ENCODE measurements around the gene EFCAB11.

Gene EFCAB11, protein sequence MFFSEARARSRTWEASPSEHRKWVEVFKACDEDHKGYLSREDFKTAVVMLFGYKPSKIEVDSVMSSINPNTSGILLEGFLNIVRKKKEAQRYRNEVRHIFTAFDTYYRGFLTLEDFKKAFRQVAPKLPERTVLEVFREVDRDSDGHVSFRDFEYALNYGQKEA

DNA sequence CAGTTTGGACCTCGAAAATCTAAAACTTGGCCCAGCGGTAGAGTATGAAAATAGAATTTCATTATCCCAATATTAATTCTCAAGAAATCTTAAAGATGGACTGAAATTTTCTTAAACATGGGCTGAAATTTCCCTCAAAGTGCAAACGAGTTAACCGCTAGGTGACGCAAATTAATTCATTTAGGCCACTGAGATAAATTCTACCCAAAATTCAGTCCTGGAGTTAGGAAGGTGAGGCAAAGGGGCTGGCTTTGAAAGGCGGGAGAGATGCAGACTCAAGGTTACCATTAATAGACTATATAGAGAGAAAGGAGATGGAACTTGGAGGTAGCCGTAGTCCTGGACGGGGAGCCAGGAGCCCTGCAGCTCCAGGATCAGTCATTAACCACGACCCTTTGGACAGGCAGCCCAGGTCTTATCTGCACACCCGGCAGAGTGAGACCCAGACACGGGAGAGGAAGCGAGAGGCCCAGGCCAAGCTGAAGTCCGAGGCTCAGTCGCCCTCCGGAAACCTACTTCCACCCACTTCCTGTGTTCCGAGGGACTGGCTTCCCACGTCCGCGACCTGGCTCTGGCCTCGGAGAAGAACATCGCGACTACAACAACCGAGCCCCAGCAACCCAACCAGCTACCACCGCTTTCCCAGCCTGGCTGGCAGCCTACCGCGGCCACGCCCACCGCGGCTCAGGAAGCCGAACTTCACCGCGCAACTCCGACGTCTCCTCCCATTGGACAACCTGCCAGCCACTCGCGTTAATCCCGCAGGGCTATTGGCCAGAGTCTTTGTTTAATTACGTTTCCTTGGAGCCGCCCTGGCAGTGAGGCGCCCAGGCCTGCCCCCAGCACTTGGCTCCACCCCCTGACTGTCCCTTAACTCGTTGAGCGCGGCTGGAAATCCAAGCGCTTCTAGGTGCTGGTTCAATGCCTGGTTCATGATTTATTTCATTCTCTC, at the start of gene EFCAB11:
Gene EFCAB11 (minus strand): TSS at position 661 of the 952 bp plus-strand sequence. CDS start 70 bp downstream, at position 591.
- peak within 1 kb of the TSS; percentile 86 for H3K4me3 ChIP-seq (ENCODE audit: low read depth, low read length)
- peak; percentile 65 for TF ChIP-seq POLR2A (IDR thresholded peaks at IDR 0.05; ENCODE audit: extremely low read depth, insufficient read length)
- TF ChIP-seq, protein P1, sequence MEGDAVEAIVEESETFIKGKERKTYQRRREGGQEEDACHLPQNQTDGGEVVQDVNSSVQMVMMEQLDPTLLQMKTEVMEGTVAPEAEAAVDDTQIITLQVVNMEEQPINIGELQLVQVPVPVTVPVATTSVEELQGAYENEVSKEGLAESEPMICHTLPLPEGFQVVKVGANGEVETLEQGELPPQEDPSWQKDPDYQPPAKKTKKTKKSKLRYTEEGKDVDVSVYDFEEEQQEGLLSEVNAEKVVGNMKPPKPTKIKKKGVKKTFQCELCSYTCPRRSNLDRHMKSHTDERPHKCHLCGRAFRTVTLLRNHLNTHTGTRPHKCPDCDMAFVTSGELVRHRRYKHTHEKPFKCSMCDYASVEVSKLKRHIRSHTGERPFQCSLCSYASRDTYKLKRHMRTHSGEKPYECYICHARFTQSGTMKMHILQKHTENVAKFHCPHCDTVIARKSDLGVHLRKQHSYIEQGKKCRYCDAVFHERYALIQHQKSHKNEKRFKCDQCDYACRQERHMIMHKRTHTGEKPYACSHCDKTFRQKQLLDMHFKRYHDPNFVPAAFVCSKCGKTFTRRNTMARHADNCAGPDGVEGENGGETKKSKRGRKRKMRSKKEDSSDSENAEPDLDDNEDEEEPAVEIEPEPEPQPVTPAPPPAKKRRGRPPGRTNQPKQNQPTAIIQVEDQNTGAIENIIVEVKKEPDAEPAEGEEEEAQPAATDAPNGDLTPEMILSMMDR (IDR thresholded peaks at IDR 0.05; ENCODE audit: low read depth, low read length) = no peak
- TF ChIP-seq MYC (IDR thresholded peaks at IDR 0.05; ENCODE audit: low read depth, low read length) = peak; percentile 29; the same call in 1 of the 2 replicates
- TF ChIP-seq, protein P2, sequence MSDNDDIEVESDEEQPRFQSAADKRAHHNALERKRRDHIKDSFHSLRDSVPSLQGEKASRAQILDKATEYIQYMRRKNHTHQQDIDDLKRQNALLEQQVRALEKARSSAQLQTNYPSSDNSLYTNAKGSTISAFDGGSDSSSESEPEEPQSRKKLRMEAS (IDR thresholded peaks at IDR 0.05; ENCODE audit: low read depth, low read length) = peak; percentile 46
- DNase-seq (ENCODE audit: low read depth) = peak; percentile 99

DNA sequence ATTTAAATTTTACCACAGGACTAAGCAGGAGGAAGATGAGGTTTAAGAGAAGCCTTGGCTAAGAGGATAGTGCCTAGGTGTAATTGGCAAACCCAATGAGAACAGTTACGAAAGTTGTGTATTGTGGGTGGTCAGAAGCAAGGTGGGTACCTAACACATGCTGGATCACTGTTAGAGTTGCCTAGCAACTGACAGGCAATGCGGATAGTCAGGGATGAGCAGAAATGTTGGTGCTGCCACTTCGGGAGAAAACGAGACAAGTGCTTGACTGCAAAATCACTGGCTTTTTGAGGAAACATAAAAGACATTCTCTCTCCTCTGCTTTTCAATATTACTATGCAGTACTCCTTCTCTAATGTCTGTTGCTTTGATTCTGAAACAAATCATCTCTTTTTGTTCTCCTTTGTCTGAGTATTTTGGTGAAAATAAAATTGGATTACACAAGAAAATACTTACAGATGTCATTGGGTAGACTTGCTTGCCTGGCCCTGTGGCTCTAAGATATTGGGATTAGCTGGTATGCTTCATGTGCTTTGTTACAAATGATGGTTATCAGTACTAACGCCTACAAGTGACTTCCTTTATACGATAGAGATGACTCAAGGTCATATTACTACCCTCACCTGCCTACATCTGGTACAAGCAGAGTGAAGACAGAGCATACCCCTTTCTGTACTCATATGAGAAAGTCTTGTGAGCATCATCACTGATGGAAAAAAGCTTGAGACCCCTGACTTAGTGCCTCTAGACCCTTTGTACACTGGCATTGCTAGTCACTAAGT, 49.2 kb upstream of the EFCAB11 start:
- TF ChIP-seq MYC (IDR thresholded peaks at IDR 0.05; ENCODE audit: low read depth, low read length) (no peak), POLR2A (IDR thresholded peaks at IDR 0.05; ENCODE audit: extremely low read depth, insufficient read length) (no peak)
- TF ChIP-seq, protein P2 (IDR thresholded peaks at IDR 0.05; ENCODE audit: low read depth, low read length) = no peak
- TF ChIP-seq, protein P1 (IDR thresholded peaks at IDR 0.05; ENCODE audit: low read depth, low read length) = no peak
- no peak for DNase-seq (ENCODE audit: low read depth)
- H3K4me3 ChIP-seq (ENCODE audit: low read depth, low read length) = no peak overlapping the region

DNA sequence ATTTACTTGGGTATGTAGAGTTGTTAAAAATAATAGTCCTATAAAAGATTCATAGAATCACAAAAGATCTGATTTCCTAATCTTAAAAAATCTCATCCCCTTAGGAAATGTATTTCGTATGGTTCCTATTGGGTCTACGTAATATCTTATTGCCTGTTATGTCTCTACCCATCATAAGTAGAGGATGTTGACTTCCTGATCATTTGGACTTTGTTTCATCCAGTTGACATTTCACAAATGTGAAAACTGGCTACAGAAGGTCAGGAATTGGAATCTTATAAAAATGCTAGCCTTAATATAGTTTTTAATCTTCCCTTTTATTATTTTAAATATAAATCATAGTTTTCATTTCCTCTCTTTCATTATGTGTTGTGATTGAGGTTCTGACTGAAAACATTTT, 46.4 kb upstream of the EFCAB11 start:
- TF ChIP-seq MYC (IDR thresholded peaks at IDR 0.05; ENCODE audit: low read depth, low read length) (no peak), POLR2A (IDR thresholded peaks at IDR 0.05; ENCODE audit: extremely low read depth, insufficient read length) (no peak)
- TF ChIP-seq, protein P2 (IDR thresholded peaks at IDR 0.05; ENCODE audit: low read depth, low read length) = no peak
- TF ChIP-seq, protein P1 (IDR thresholded peaks at IDR 0.05; ENCODE audit: low read depth, low read length) = no peak
- no peak for DNase-seq (ENCODE audit: low read depth)
- H3K4me3 ChIP-seq (ENCODE audit: low read depth, low read length) = no peak overlapping the region

DNA sequence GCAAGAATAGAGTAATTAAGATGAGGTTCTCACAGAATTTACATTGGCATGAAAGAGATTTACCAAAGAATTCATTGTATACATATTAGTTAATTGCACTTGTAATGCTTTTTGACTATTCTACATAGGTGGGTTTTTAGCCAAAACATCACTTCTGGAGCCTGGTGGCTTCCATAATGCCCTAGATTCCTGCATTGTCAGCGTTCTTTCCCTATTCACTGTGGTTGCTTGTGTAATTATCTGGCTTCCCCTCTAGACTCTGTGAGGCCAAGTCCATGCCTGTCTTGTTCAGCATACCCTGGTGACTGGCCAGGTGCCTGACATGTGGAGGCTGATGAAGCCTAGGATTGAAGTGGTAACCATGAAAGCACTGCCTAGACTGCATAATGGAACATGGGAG, 42.4 kb upstream of the EFCAB11 start:
- no peak for DNase-seq (ENCODE audit: low read depth)

DNA sequence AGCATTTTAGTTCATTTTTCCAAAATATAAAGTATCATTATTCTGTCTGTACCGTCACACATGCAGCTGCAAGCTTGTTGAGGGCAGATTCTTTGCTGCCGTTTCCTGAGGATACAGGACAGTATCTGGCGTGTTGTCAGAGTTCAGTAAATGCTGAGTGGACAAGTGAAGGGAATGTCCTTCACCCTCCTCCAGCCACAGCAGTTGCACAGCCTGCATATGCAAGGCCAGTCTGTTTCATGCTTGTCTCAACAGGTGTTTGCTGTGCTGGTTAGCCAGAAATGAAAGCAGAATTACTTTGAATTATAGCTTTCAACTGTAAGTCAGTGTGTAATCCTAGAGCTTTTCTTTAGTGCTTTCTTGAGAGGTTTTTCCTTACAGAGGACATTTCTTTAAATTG, 37.7 kb upstream of the EFCAB11 start:
- TF ChIP-seq POLR2A (IDR thresholded peaks at IDR 0.05; ENCODE audit: extremely low read depth, insufficient read length) (no peak), MYC (IDR thresholded peaks at IDR 0.05; ENCODE audit: low read depth, low read length) (no peak)
- TF ChIP-seq, protein P1 (IDR thresholded peaks at IDR 0.05; ENCODE audit: low read depth, low read length) = no peak
- TF ChIP-seq, protein P2 (IDR thresholded peaks at IDR 0.05; ENCODE audit: low read depth, low read length) = no peak
- H3K4me3 ChIP-seq (ENCODE audit: low read depth, low read length) = no peak overlapping the region
- no peak for DNase-seq (ENCODE audit: low read depth)

More for the DNA sequence above, 42.4 kb upstream of the EFCAB11 start:
- H3K4me3 ChIP-seq (ENCODE audit: low read depth, low read length) = no peak overlapping the region
- TF ChIP-seq, protein P2 (IDR thresholded peaks at IDR 0.05; ENCODE audit: low read depth, low read length) = no peak
- TF ChIP-seq MYC (IDR thresholded peaks at IDR 0.05; ENCODE audit: low read depth, low read length) = no peak
- no peak for TF ChIP-seq POLR2A (IDR thresholded peaks at IDR 0.05; ENCODE audit: extremely low read depth, insufficient read length)
- TF ChIP-seq, protein P1 (IDR thresholded peaks at IDR 0.05; ENCODE audit: low read depth, low read length) = no peak
